Lower lobe of right lung (tissue), 2 donors: Measurements from ENCODE around the gene CRYGD. TPM values are rescaled to one million over a fixed set of nuclear protein-coding genes. Genes with fewer than 3 reads are reported as not detected.

Source experiments
- ATAC-seq, 2 donors: fragments of 200-7000 bp; cut with Tn5 transposase; one replicate each; pipeline ENCODE4 v1.9.1; 2020 to 2022; ENCODE audit warnings: mild to moderate bottlenecking in 2 of 2, moderate library complexity in 2 of 2
- DNase-seq: peaks from one replicate; pipeline ENCODE4 v3.0.0-alpha.2; 2020
- H3K27ac ChIP-seq: fragments of 200-600 bp; one replicate; pipeline ENCODE4 v1.8.0; 2022
- H3K27me3 ChIP-seq: fragments of 200-600 bp; one replicate; pipeline ENCODE4 v1.8.0; 2022; ENCODE audit warnings: low read depth
- H3K36me3 ChIP-seq: fragments of 200-600 bp; one replicate; pipeline ENCODE4 v1.8.0; 2022; ENCODE audit warnings: mild to moderate bottlenecking
- H3K4me1 ChIP-seq: fragments of 200-600 bp; one replicate; pipeline ENCODE4 v1.8.0; 2022
- H3K4me3 ChIP-seq: fragments of 200-600 bp; one replicate; pipeline ENCODE4 v1.8.0; 2022; ENCODE audit warnings: mild to moderate bottlenecking
- H3K9me3 ChIP-seq: fragments of 200-600 bp; one replicate; pipeline ENCODE4 v1.8.0; 2022
- intact Hi-C: fragments of 100-400 bp; cut with DNase I; formaldehyde crosslinking; loops from one replicate; pipeline ENCODE4 v1.11.0; 2022
- total RNA-seq: library from RNA; stranded (reverse); fragmentation: NEBNext Ultra II Directional; extraction: Animal tissue kit (Norgen Biotek cat#: 25700); gene quantifications from one replicate; pipeline ENCODE4 v1.2.1, GENCODE V29; 2021
- TF ChIP-seq, protein P1 (sequence below): fragments of 200-600 bp; IDR thresholded peaks from one replicate; pipeline ENCODE4 v1.8.0; 2022; ENCODE audit warnings: antibody characterized with exemption, mild to moderate bottlenecking
- donor health status: DM: no; HTN: yes; CAD: no; lungs with severe emphysema.

The CRYGD gene
- total RNA-seq, 1 donor from 2014 or later: not detected

DNA sequence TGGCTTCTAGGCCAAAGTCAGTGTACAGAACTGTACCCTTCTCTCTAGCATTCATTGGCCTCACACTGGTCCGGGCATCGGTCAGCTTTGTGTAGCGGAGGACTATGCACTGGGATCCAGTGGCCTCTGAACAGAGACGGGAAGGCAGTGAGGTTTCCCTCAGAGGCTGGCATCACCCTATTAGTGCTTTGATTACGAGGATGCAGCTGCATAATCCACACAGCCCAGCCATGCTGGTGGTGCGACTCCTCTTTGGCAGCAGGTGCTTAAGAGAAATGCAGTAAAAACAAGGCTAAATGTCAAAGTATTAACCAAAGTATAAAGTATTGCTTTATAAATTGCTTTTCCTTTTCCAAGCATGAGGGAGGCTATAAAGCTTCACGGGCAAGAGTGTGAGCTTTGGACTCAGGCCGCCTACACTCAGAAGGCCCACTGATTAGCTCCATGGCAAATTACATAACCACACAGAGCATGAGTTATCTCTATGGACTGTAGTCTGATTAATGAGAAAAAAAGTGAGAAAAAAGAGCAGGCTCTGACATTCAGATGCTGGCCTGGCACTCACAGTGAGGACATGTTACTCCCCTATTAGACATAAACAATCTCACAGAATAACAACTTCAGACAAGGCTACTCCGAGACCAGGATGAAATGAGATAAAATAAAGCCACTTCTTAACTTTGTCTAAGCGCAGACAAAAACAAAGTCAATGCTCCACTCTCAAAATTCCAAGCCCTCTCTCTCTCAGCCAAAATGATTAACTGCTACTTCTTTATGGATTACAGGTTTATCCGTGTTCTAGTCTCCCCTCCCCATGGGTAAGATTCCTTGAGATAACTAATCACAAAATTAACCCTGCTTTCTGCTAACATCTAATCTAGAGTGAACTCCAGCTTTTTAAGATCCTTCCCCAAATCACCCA lies 11.7 kb upstream of the CRYGD start:
- no peaks in the 10 kb centered on the region for H3K9me3 ChIP-seq
- H3K4me1 ChIP-seq: no peaks in the 10 kb centered on the region
- intact Hi-C loops: no loop called here
- TF ChIP-seq, protein P1, sequence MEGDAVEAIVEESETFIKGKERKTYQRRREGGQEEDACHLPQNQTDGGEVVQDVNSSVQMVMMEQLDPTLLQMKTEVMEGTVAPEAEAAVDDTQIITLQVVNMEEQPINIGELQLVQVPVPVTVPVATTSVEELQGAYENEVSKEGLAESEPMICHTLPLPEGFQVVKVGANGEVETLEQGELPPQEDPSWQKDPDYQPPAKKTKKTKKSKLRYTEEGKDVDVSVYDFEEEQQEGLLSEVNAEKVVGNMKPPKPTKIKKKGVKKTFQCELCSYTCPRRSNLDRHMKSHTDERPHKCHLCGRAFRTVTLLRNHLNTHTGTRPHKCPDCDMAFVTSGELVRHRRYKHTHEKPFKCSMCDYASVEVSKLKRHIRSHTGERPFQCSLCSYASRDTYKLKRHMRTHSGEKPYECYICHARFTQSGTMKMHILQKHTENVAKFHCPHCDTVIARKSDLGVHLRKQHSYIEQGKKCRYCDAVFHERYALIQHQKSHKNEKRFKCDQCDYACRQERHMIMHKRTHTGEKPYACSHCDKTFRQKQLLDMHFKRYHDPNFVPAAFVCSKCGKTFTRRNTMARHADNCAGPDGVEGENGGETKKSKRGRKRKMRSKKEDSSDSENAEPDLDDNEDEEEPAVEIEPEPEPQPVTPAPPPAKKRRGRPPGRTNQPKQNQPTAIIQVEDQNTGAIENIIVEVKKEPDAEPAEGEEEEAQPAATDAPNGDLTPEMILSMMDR: no peak
- H3K36me3 ChIP-seq: no peaks in the 10 kb centered on the region
- no peak for DNase-seq
- ATAC-seq: no peak
- no peak overlapping the region for H3K27ac ChIP-seq
- no peaks in the 10 kb centered on the region for H3K27me3 ChIP-seq
- no peak overlapping the region for H3K4me3 ChIP-seq

DNA sequence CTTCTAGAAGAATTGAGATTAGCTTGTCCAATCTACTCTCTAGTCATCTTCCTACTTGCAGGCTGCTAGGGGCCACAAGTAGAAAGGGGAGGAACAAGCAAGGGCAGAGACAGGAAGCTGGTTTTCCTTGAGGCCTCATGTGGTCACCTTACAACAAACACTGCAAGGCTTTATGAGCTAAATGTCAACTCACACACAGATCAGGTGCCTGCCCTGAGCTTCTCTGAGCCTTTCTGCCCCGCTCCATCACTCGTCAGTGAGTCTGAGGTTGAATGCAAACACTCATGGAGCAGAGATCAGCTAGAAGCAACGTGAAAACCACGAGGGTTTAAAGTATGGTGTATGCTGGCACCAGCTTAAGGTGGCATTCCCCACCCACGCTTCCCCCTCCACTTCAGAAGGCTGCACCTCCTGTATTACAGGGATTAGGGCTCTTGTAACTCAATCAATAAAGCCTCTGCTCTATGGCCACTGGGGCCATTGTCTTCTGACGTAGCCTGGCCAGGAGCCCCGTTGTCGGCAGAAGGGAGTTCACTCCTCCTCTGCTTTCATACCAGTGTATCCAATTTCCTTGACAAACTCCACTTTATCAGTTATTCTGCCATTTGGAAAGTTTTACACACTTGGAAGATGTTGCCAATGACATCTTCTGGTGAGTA lies 10.7 kb upstream of the CRYGD start:
- TF ChIP-seq, protein P1: no peak
- ATAC-seq: no peak
- intact Hi-C loops: no loop called here

DNA sequence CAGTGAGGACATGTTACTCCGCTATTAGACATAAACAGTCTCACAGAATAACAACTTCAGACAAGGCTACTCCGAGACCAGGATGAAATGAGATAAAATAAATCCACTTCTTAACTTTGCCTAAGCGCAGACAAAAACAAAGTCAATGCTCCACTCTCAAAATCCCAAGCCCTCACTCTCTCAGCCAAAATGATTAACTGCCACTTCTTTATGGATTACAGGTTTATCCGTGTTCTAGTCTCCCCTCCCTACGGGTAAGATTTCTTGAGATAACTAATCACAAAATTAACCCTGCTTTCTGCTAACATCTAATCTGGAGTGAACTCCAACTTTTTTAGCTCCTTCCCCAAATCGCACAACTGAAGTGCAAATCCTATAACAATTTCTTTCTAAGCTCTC lies 6.4 kb upstream of the CRYGD start:
- Histone ChIP-seq H3K9me3 (no peaks in the 10 kb centered on the region), H3K36me3 (no peaks in the 10 kb centered on the region), H3K4me3 (no peak overlapping the region), H3K4me1 (no peaks in the 10 kb centered on the region), H3K27me3 (no peaks in the 10 kb centered on the region), H3K27ac (no peak overlapping the region)
- no peak for ATAC-seq
- no peak for DNase-seq
- intact Hi-C loops: no loop called here
- TF ChIP-seq, protein P1: no peak

More for the DNA sequence above, 10.7 kb upstream of the CRYGD start:
- Histone ChIP-seq H3K27ac (no peak overlapping the region), H3K9me3 (no peaks in the 10 kb centered on the region), H3K27me3 (no peaks in the 10 kb centered on the region), H3K4me1 (no peaks in the 10 kb centered on the region), H3K4me3 (no peak overlapping the region), H3K36me3 (no peaks in the 10 kb centered on the region)
- DNase-seq: no peak

DNA sequence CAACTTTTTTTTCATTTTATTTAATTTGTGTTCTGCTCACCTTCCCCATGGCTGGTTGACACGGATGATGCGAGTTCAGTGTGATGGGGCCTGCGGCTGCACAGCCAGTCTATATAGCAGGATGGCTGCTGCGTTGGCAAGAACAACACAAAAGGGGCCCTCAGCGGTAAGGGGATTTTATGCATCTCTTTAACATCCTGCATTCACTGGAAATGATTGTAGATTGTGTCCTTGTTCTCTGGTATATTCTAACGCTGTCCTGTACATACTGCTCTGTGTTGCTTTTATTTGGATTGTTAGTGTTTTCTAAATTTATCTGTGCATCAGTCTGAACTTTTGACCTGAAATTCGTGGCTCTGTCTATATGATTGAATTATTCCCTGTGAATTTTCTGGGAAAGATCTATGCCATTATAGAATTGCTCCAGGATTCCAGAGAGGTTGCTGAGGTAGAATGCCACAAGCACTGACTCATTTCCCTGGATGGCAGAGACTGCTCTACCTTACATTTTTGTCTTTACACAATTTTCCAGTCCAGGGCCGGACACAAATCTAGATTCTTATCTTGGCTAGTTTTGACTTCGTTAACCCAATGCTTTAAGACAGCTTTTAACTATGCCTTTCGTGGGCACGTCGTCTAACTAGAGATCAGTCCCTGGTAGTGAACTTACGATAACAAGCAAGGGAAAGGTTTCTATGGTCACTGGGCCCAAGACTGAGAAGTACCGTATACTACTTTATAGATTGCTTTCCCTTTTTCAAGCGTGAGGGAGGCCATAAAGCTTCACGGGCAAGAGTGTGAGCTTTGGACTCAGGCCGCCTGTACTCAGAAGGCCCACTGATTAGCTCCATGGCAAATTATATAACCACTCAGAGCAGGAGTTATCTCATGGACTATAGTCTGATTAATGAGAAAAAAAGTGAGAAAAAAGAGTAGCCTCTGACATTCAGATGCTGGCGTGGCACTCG lies 5.7 kb upstream of the CRYGD start, which contains the start of gene CRYGC:
CRYGC (minus strand) TSS at position 85 of the 968 bp plus-strand sequence; CDS start at position 49, 36 bp downstream.
- Histone ChIP-seq H3K4me3 (no peak within 1 kb of the TSS), H3K4me1 (no peaks in the 10 kb centered on the region), H3K9me3 (no peaks in the 10 kb centered on the region), H3K27ac (no peak within 1 kb of the TSS), H3K27me3 (no peaks in the 10 kb centered on the region), H3K36me3 (no peaks in the 10 kb centered on the region)
- TF ChIP-seq, protein P1: no peak
- ATAC-seq: no peak
- no peak for DNase-seq
- intact Hi-C loops: no loop called here

DNA sequence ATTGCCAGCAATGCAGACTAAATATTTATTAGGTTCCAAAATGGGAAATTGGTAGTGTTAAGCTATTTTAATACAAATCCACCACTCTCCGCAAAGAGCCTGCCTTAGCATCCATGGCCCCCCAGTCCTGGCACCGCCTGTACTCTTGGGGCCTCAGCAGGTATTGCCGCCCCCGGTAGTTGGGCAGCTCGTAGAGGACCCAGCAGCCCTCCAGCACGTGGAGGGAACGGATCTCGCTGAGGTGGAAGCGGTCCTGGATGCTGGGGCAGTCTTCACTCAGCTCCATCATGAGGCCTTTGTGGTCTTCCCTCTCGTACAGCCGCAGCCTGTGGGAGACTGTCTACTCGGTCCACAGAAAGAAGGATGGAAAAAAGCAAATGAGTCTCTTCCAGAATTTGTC lies 3.8 kb upstream of the CRYGD start:
- Histone ChIP-seq H3K4me1 (no peaks in the 10 kb centered on the region), H3K9me3 (no peaks in the 10 kb centered on the region), H3K4me3 (no peak overlapping the region), H3K36me3 (no peaks in the 10 kb centered on the region), H3K27me3 (peaks cover 16% of the 10 kb centered on the region), H3K27ac (no peak overlapping the region)
- TF ChIP-seq, protein P1: no peak
- intact Hi-C loops: no loop called here
- ATAC-seq (no peak), DNase-seq (no peak)
